Adrenal gland (tissue), 12 donors: ENCODE data around the gene FUT8. TPM values are rescaled to one million over a fixed set of nuclear protein-coding genes. Genes with fewer than 3 reads are reported as not detected.
"Not testable (repeated sequence)": the region's sequence is repeated elsewhere in the genome, so short reads cannot be mapped to it uniquely, and the experiment has no call there.

Experiments used
- DNase-seq, 7 donors: peaks; one replicate each; pipeline ENCODE4 v3.0.0-alpha.2; 2019 to 2020
- H3K27ac ChIP-seq, 5 donors: fragments of 200-600 bp; sonication (generic) in 4 of 5; 1 replicate in 3 of 5; 2 replicates in 2 of 5; pipeline versions ENCODE4 v1.5.1 to v1.8.0; 2016 to 2020; ENCODE audit warnings: mild to moderate bottlenecking in 1 of 5
- H3K27me3 ChIP-seq: fragments of 200-600 bp; 2 replicates; pipeline ENCODE4 v1.8.0; 2021
- H3K36me3 ChIP-seq, 2 donors: fragments of 200-600 bp; replicated peaks in 1 of 2; 1 replicate in 1 of 2; 2 replicates in 1 of 2; pipeline versions ENCODE4 v1.5.1 to v1.8.0; 2018 to 2022
- H3K4me1 ChIP-seq, 2 donors: fragments of 200-600 bp; replicated peaks in 1 of 2; 1 replicate in 1 of 2; 2 replicates in 1 of 2; pipeline versions ENCODE4 v1.5.1 to v1.8.0; 2018 to 2021
- H3K4me3 ChIP-seq, 4 donors: fragments of 200-600 bp; sonication (generic) in 3 of 4; one replicate each; pipeline ENCODE4 v1.5.1; 2016 to 2018
- H3K9me3 ChIP-seq, 3 donors: fragments of 200-600 bp; sonication (generic) in 1 of 3; replicated peaks in 1 of 3; 1 replicate in 2 of 3; 2 replicates in 1 of 3; pipeline versions ENCODE4 v1.5.1 to v1.8.0; 2016 to 2021
- POLR2A ChIP-seq, 2 donors: fragments of 450-650 bp; IDR thresholded peaks; one replicate each; pipeline ENCODE4 v1.6.1; 2017; ENCODE audit warnings: antibody characterized with exemption in 2 of 2, mild to moderate bottlenecking in 2 of 2, moderate library complexity in 1 of 2
- WGBS, 4 donors: extraction: QIAGEN DNeasy Blood & Tissue Kit in 2 of 4; methylation state at CpG; one replicate each; pipeline versions ENCODE4 v1.1.5 to v1.1.7; 2013 to 2017; 5-methylcytosine and 5-hydroxymethylcytosine counted together
- intact Hi-C, 2 donors: fragments of 100-400 bp; cut with DNase I; formaldehyde crosslinking; loops; one replicate each; pipeline versions ENCODE4 v1.14.1 to v1.15.0; 2022 to 2023
- polyA plus RNA-seq, 3 donors: library from polyadenylated mRNA; stranded (reverse); fragments of 200-250 nt in 2 of 3; fragments of 350-450 nt in 1 of 3; fragmentation: Illumina TruSeq in 1 of 3; extraction: RNeasy Lipid Tissue Mini Kit (QIAGEN cat#74804) in 1 of 3; gene quantifications; one replicate each; pipeline ENCODE4 v1.2.3, GENCODE V29; 2013 to 2014
- total RNA-seq, 9 donors: library from RNA; depleted of rRNA in 4 of 9; stranded (reverse); fragments of >200 nt in 4 of 9; fragments of 120-200 nt in 1 of 9; fragmentation: NEBNext Ultra II Directional in 1 of 9; extraction: Animal tissue kit (Norgen Biotek cat#: 25700) in 1 of 9; gene quantifications; one replicate each; pipeline versions ENCODE4 v1.1.0 to v1.2.4, GENCODE V29; 2013 to 2023
- TF ChIP-seq, protein P1 (sequence below), 6 experiments: fragments of 450-650 bp in 4 of 6; fragments of 200-600 bp in 2 of 6; sonication (generic) in 1 of 6; IDR thresholded peaks; 1 replicate in 5 of 6; 2 replicates in 1 of 6; pipeline versions ENCODE4 v1.5.1 to v1.8.0; 2016 to 2021; ENCODE audit warnings: antibody characterized with exemption in 6 of 6, mild to moderate bottlenecking in 2 of 6, moderate library complexity in 1 of 6
- donor health status: healthy with polysubstance abuse.
- donor health status: Bipolar disorder and iron deficiency.
- donor health status: DM: yes; HTN: yes; CAD: no.
- donor health status: DM: no; HTN: no; CAD: no.
- donor health status: DM: no; HTN: no; CAD: no.
- donor health status: DM: yes; HTN: yes; CAD: no.

FUT8 gene
- total and polyA plus RNA-seq, 12 donors = 7.8 to 32.1 (median 21.1) TPM

DNA sequence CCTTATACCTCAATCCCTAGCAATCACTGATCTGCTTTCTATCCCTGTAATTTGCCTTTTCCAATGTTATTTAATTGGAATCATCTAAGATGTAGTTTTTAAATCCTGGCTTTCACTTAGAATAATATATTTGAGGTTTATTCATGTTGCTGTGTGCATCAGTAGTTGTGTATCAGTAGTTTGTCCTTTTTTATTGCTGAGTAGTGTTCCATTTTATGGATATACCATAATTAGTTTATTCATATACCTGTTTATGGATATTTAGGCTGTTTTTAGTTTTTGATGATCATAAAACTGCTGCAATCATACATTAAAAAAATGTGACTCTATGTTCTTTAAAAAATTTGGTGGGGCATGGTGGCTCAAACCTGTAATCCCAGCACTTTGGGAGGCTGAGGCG, 43.7 kb downstream of the FUT8 start:
- Histone ChIP-seq H3K4me1 (peaks cover 0 to 13% of the 10 kb centered on the region in 2 donors), H3K27ac (no peak overlapping the region), H3K9me3 (no peaks in the 10 kb centered on the region), H3K27me3 (no peaks in the 10 kb centered on the region), H3K4me3 (no peak overlapping the region), H3K36me3 (no peaks in the 10 kb centered on the region)
- DNase-seq = no peak
- WGBS, 4 donors = 92 to 100% (median 98%) methylated on average over 1 of the region's 1 CpG
- TF ChIP-seq, protein P1, sequence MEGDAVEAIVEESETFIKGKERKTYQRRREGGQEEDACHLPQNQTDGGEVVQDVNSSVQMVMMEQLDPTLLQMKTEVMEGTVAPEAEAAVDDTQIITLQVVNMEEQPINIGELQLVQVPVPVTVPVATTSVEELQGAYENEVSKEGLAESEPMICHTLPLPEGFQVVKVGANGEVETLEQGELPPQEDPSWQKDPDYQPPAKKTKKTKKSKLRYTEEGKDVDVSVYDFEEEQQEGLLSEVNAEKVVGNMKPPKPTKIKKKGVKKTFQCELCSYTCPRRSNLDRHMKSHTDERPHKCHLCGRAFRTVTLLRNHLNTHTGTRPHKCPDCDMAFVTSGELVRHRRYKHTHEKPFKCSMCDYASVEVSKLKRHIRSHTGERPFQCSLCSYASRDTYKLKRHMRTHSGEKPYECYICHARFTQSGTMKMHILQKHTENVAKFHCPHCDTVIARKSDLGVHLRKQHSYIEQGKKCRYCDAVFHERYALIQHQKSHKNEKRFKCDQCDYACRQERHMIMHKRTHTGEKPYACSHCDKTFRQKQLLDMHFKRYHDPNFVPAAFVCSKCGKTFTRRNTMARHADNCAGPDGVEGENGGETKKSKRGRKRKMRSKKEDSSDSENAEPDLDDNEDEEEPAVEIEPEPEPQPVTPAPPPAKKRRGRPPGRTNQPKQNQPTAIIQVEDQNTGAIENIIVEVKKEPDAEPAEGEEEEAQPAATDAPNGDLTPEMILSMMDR (IDR thresholded peaks at IDR 0.05) = no peak
- no peak for TF ChIP-seq POLR2A (IDR thresholded peaks at IDR 0.05)
- intact Hi-C loops = no loop called here

DNA sequence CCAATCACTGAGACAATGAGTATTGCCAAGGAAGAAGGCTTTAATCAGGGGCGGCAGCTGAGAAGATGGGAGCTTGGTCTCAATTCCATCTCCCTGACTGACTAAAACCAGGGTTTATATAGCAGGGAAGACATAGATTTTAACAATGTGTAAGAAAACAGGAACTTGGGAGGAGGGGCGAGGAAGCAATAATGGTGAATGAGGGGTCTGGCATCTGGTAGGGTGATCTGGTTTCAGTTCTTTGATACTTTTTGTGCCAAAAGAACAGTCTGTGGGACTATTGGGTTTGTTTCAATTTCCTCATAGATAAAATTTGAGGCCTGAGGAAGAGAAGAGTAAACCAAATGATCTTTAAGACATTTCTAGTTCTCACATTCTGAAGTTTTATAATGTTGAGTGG, 49.2 kb downstream of the FUT8 start:
- no peaks in the 10 kb centered on the region for H3K4me1 ChIP-seq
- WGBS, 4 donors = 78 to 86% (median 82%) methylated on average over 2 of the region's 2 CpGs
- H3K36me3 ChIP-seq = no peaks in the 10 kb centered on the region
- H3K9me3 ChIP-seq = no peaks in the 10 kb centered on the region
- DNase-seq = no peak
- H3K27me3 ChIP-seq = no peaks in the 10 kb centered on the region
- intact Hi-C loops = no loop called here
- H3K4me3 ChIP-seq = no peak overlapping the region
- no peak for TF ChIP-seq POLR2A (IDR thresholded peaks at IDR 0.05)
- H3K27ac ChIP-seq = no peak overlapping the region

DNA sequence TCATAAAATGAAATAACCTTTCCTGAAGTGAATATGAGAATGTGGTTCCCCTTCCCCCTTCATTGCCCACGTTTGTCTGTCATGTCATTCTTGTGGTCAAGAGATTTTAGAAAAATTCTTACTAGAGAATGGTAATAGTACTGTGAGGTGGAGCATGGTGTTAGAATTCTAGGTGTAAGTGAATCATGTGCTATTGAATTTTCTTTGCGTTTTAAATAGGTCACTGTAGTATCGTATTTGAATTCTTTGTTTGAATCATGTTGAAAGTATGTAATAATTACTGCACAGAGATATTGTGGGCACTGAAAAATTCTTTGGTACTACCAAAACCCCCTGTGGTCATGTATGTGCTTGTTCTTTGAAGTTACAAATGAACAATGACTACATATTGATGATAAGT, 49.9 kb downstream of the FUT8 start:
- H3K36me3 ChIP-seq = no peaks in the 10 kb centered on the region
- no peaks in the 10 kb centered on the region for H3K27me3 ChIP-seq
- DNase-seq = no peak
- TF ChIP-seq, protein P1 (IDR thresholded peaks at IDR 0.05) = no peak
- no peak for TF ChIP-seq POLR2A (IDR thresholded peaks at IDR 0.05)
- H3K4me1 ChIP-seq = no peaks in the 10 kb centered on the region
- H3K9me3 ChIP-seq = no peaks in the 10 kb centered on the region
- no peak overlapping the region for H3K4me3 ChIP-seq
- intact Hi-C loops = no loop called here
- no peak overlapping the region for H3K27ac ChIP-seq
- WGBS, 4 donors = 76 to 85% (median 82%) methylated on average over 3 of the region's 3 CpGs

DNA sequence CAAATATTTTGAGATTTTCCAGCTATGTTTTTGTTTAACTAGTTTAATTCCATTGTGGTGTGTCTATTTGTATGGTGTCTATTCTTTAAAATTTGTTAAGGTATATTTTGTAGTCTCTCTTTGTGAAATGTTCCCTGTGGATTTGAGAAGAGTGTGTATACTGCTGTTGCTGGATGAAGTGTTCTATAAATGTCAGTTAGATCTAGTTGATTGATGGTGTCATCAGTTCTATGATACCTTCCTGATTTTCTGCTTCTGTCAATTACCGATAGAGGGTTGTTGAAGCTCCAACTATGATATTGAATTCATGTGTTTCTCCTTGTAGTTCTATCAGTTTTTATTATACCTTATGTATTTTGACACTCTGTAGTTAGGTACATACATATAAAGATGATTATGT, 53.1 kb downstream of the FUT8 start:
- TF ChIP-seq, protein P1 (IDR thresholded peaks at IDR 0.05) = no peak
- no peak for TF ChIP-seq POLR2A (IDR thresholded peaks at IDR 0.05)
- no peaks in the 10 kb centered on the region for H3K9me3 ChIP-seq
- no peaks in the 10 kb centered on the region for H3K27me3 ChIP-seq
- H3K27ac ChIP-seq = no peak overlapping the region
- intact Hi-C loops = no loop called here
- no peak for DNase-seq
- no peaks in the 10 kb centered on the region for H3K36me3 ChIP-seq
- WGBS, 4 donors = 90 to 98% (median 97%) methylated on average over 1 of the region's 1 CpG
- H3K4me1 ChIP-seq = no peaks in the 10 kb centered on the region
- H3K4me3 ChIP-seq = no peak overlapping the region

DNA sequence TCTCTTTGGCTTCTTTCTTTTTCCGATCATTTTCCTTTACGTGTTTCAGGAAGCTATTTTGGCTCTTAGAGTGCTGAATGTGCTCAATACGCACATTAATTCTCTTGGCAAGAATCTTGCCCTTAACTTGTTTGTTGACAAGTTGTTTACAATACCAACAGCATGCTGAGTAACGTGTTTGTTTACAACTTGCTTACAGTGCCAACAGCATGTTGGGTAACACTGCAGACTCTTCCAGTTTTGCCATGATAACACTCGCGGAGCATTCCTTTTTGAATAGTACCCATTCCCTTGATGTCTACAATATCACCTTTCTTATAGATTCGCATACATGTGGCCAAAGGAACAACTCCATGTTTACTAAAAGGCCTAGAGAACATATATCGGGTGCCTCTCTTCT, 55.4 kb downstream of the FUT8 start:
- DNase-seq, H3K27ac ChIP-seq, intact Hi-C loops, H3K9me3 ChIP-seq, H3K36me3 ChIP-seq, H3K4me1 ChIP-seq, H3K27me3 ChIP-seq, H3K4me3 ChIP-seq: not testable (repeated sequence)
- 91 to 97% (median 94%) methylated on average over 8 of the region's 8 CpGs for WGBS, 4 donors
